Measurements from ENCODE around the gene SPACA6.
A peak's percentile ranks its signal among the peaks of the same experiment; 100 is the strongest.
"Not testable (repeated sequence)": the region's sequence is repeated elsewhere in the genome, so short reads cannot be mapped to it uniquely, and the experiment has no call there.

Gene SPACA6

GRCh38 chr19:51693260-51693659 lies at the start of gene SPACA6:
Gene SPACA6 (plus strand): TSS chr19:51693330. CDS start chr19:51693527, 197 bp downstream.
- DNase-seq, result no peak

GRCh38 chr19:51644636-51645271 lies 48.4 kb upstream of the SPACA6 start:
- DNase-seq, result no peak

GRCh38 chr19:51646730-51647129 lies 46.4 kb upstream of the SPACA6 start, which contains the start of gene SIGLEC14:
Gene SIGLEC14 (minus strand): TSS chr19:51646825. CDS start chr19:51646759, 66 bp downstream.
- not testable (repeated sequence) for DNase-seq

GRCh38 chr19:51647318-51647717 lies 45.8 kb upstream of the SPACA6 start:
- DNase-seq, result no peak

- DNase-seq, result no peak
Measured at GRCh38 chr19:51651216-51651846, 41.8 kb upstream of the SPACA6 start.

- DNase-seq, result no peak
Measured at GRCh38 chr19:51652266-51652665, 40.9 kb upstream of the SPACA6 start.

GRCh38 chr19:51653162-51653561 lies 40.0 kb upstream of the SPACA6 start:
- no peak for DNase-seq

GRCh38 chr19:51654783-51655182 lies 38.3 kb upstream of the SPACA6 start:
- no peak for DNase-seq

GRCh38 chr19:51660975-51661600 lies 32.0 kb upstream of the SPACA6 start:
- DNase-seq, result peak; percentile 45

- DNase-seq, result no peak
Measured at GRCh38 chr19:51663650-51664049, 29.5 kb upstream of the SPACA6 start.

GRCh38 chr19:51664131-51664530 lies 29.0 kb upstream of the SPACA6 start:
- DNase-seq, result no peak

- no peak for DNase-seq
Measured at GRCh38 chr19:51664997-51665396, 28.1 kb upstream of the SPACA6 start.

GRCh38 chr19:51668216-51668615 lies 24.9 kb upstream of the SPACA6 start:
- no peak for DNase-seq

- DNase-seq, result not testable (repeated sequence)
Measured at GRCh38 chr19:51675911-51676565, 17.1 kb upstream of the SPACA6 start.

- no peak for DNase-seq
Measured at GRCh38 chr19:51676566-51677083, 16.5 kb upstream of the SPACA6 start.

- DNase-seq, result no peak
Measured at GRCh38 chr19:51680474-51680873, 12.7 kb upstream of the SPACA6 start.

GRCh38 chr19:51681286-51681941 lies 11.7 kb upstream of the SPACA6 start:
- DNase-seq, result no peak

GRCh38 chr19:51686171-51686570 lies 7.0 kb upstream of the SPACA6 start:
- DNase-seq, result no peak

- DNase-seq, result no peak
Measured at GRCh38 chr19:51687791-51688670, 5.1 kb upstream of the SPACA6 start.

GRCh38 chr19:51688671-51689571 lies 4.2 kb upstream of the SPACA6 start:
- DNase-seq, result peak; percentile 65
